Bone marrow (tissue), 2 donors: ENCODE measurements around the gene SERTAD2.

Experiments
- DNase-seq, 2 donors: peaks; one replicate each; lab custom pipeline; 2025; lab: John Stamatoyannopoulos, UW

The SERTAD2 gene

DNA sequence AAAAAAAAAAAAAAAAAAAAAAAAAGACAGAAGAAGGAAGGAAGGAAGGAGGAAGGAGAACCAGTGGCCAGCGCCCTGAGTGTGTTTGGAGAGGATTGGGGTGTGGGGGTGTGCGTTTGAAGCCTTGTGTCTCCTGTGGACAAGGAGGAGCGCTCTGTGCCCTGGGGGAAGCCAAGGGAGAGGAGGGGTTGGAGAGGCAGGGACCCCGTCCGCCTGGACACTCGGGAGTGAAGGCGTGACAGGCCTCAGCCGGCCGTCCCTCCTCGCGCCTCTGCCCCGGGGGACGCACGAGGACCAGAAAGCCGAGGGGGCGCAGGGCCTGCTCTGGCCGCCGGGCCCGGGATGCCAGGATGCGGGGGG, 44.9 kb downstream of the SERTAD2 start:
- no peak for DNase-seq

GRCh38 chr2:64607381-64608304, 46.1 kb downstream of the SERTAD2 start:
- no peak for DNase-seq

DNA sequence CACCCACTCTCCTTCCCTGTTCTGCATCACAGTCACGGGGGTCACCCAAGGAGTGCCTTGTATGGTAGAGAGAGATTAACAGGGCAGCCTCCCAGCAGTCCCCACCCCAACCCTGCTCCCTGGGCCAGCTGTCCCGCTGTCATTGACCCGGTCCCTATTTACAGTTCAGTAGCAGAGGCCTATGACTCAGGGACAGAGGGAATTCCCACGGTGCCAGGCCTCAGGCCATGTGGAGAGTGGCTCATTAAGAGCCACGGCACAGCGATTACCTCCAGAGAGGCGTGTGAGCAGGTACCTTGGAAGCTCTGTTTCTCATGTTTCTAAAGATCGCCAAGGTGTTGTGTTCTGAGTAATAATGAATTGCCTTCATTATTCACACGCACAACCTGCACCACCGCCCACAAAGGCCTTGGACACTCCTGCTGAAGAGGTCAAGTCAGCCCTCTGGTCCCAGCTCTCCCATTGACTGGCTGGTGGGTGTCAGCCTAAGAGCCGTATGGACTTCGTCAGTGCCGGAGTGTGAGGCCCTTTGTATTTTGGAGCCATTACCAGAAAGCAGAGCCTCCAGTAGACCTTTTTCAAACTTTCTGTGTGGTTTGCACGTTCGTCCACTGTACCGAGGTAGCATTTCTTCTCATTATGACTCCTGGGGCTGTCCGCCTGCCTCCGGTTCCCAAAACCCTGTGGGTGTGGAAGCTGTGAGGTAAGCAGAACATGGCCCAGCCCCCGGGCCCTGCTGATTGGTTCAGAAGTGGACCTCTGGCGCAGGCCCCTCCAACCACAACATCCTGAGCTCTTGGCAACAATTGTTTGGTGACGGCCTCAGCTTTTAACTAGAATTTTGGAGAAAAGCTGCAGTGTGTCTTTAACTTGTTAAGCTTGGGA, 47.0 kb downstream of the SERTAD2 start:
- peak; percentile 56 for DNase-seq

GRCh38 chr2:64605991-64606478, 47.7 kb downstream of the SERTAD2 start:
- DNase-seq = no peak

DNA sequence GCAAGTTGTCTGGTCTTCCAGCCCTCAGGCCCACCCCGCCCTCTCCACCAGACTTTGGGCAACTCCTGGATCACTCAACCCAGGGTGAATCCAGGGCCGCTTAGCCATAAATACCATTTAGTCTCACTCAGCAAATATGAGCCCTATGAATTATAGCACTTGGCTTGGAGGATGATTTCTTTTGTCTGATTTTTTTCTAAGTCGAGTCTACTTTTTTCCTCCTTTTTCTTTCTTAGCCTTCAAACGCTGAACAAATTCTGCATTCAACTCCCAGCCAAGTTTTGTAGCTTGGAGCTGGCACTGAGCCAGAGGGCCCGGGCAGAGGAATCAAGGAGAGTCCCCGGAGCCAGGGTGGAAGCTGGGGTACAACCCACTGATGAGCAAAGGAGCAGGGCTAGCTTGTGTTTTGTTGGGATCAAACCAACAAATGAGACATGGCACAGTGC, 48.7 kb downstream of the SERTAD2 start:
- DNase-seq = no peak

DNA sequence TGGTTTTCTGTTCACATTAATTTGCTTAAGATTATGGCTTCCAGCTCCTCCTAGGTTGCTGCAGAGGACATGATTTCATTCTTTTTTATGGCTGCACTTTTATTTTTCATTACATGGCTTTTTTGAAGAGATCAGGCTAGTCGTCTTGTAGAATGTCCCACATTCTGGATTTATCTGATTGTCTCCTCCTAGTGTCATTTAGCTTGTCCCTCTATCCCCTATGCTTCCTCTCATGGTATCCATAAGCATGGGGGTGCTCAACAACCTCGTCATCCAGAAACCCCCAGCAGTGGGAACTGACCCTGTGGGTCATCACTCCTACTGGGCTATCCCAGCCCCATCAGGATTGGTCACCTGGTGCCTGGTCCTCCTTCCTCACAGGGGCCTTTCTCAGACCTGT, 49.6 kb downstream of the SERTAD2 start:
- DNase-seq = no peak

DNA sequence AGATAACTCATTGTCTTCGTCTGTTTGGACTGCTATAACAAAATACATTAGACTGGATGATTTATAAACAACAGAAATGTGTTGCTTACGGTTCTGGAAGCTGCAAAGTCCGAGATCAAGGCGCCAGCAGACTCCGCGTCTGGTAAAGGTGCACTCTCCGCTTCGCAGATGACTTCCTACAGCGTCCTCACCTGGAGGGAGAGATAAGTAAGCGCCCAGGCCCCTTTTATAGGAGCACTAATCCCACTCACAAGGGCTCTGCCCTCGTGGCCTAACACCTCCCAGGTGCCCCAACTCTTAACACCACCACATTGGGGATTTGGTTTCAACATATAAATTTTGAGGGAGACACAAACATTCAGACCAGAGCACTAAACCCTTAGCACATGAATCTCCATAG, 51.3 kb downstream of the SERTAD2 start:
- DNase-seq = no peak

- DNase-seq = no peak
Observed at GRCh38 chr2:64601785-64602391, 51.8 kb downstream of the SERTAD2 start.

GRCh38 chr2:64601034-64601754, 52.5 kb downstream of the SERTAD2 start:
- no peak for DNase-seq

DNA sequence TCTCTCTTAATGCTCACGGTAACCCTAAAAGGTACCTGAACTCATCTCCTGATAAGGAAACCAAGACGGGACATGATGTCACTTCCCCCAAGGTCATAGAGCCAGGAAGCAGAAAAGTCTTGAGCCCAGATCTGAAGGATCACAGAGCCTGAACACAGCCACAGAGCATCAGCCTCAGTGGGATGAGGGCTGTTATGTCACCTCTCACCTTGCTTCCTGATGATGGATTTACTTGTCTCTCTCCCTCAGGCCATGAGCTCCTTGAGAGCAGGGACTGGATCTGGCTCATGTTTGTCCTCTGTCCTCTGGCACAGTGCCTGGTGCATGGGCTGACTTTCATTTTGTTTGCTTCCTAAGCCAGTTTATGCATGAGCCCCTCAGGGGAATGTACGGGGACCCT, 54.2 kb downstream of the SERTAD2 start:
- no peak for DNase-seq

DNA sequence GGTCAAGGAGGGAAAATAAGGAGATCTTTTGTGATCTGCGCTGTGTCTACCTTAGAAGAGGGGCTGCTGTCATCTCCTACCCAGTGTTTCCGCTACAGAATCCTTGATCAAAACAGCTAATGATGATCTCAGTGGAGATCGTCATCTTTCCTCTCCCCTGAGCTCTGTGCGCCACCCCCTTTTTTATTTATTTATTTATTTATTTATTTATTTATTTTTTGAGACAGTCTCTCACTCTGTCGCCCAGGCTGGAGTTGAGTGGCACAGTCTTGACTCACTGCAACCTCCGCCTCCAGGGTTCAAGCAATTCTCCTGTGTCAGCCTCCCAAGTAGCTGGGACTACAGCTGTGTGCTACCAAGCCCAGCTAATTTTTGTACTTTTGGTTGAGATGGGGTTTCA, 55.5 kb downstream of the SERTAD2 start:
- DNase-seq = no peak

DNA sequence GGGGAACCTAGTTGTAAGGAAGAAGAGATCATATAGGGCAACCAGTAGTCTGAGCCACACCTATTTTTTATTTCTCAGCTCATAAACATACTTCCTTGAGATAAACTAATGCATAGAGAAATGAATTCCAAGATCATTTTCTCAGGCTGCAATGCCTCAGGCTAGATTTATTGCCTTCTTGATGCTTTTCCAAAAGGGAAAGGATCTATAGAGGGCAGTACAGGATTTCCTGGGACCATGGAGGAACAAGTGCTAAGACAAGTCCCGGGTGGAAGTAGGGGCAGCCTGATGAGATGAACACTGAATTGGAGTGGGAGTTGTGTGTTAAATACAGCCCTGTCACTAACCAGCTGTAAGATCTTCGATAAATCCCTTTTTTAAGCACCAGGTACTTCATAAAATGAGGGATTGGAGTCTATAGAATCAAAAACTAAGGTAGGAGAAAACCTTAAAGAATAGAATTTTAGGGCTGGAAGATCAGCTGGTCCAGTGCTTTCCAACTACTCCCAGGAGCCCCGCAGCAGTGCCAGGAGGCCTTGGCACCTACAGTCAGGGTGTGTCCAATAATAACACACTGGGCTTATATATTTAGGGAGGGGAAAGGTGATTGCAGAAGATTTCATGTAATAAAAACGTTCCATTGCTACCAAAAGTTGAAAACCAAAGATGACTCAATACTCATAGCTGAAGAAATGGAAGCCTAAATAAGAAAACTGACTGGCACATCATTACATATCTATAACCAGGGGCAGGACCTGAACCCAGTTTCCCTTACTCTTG, 58.1 kb downstream of the SERTAD2 start:
- no peak for DNase-seq

DNA sequence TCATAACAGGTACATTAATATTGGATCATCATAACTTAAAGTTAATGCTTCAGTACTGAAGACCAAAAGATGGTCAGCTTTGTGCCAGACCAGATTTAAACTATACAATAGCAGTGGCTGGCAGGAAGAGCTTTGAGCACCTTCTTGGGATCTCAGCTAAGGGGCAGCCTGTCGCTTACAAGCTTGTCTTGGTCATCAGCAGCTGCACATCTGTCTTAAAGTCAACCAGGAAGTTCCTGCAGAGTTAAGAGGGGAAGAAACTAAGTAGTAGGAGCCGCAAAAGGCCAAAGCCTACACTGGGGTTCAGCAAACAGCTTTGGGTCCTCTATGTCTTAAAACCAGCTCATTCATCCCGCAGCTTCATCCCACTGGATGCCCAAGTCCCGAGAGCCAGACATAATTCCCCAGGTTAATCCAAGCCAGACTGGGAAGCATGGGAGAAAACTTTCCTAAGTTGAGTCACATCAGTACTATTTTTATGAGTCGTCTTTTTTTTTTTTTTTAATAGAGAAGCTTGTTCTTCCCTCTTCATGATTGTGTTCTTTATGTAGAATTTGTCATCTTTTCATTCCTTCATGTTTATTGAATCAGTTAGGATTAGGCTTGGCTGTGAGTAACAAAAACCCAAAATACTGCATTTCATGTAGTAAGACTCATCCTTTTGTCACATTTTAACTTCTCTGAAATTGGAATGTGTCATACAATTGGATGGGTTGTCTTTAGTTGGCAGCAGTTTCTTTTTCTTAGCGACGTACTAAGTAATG, 59.3 kb downstream of the SERTAD2 start:
- no peak for DNase-seq

DNA sequence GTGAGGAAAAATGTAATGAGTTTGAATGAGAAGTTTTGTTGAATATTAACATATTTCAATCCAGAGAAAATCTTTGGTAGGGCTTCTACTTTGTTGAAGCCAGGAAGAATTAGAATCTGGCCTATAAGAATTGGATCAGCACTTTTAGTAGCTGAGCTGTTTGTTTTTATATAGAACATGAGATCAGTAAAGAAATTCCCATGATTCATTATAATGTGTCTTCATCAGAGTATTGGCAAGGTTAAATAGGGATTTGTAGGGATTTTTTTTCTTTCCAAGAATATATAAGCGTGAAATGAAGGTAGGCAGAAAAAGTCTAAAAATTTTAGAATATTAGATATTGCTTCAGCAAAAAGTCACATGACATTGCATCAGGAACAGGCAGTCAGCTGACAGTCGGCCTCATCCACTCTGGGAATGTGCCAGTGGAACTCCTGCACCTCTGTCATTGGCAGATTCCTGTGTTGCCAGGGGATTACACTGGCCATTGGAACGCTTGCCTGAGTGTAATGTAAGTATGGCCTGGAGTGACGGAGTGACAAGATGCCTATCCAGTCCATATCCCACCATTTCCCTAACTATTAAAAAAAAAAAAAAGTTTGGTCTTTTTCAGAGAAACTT, 60.6 kb downstream of the SERTAD2 start:
- no peak for DNase-seq

DNA sequence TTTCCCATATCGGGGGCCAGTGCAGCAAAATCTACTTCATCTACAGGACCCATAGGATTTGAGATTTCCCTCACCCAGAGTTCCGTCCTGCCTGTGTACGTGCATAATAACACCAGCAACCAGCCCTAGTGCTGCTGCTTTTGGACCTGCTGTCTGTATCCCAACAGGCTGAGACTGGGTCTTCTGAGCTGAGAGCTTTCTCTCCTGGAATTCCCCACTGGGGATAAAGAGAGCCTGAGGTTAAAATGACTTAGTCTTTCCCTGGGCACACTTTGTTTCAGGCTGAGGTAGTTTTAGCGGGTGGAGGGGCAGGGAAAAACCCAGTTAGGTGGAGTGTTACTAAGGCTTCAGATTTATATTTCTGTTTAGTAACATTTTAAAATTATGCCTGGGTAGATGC, 62.5 kb downstream of the SERTAD2 start:
- DNase-seq = no peak

GRCh38 chr2:64587561-64587960, 66.2 kb downstream of the SERTAD2 start:
- no peak for DNase-seq

GRCh38 chr2:64586883-64587481, 66.7 kb downstream of the SERTAD2 start:
- DNase-seq = peak in 1 of 2 donors; percentile 62

DNA sequence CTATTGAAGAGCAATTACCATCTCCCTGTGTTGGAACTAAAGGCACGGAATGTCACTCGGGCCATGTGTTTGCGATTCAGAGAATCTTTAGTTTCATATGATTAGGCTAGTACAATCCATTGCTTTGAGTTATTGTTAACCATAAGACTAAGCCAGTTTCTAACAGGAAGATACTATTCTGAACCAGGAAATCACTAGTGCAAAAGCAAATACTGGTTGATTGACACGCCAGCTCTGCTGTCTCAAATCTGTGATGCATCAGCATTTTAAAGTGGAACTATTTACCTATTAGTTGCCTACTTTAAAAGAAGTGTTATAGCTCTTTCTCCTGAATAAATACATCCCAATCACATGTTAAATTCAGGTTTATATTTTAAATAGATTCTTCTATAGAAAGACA, 67.7 kb downstream of the SERTAD2 start:
- no peak for DNase-seq

- no peak for DNase-seq
Observed at GRCh38 chr2:64582774-64583340, 70.9 kb downstream of the SERTAD2 start.
